Measurements from ENCODE around the gene KLK10.

The KLK10 gene

GRCh38 chr19:50969413-50969760, 50.1 kb downstream of the KLK10 start, which contains the start of gene KLK6:
KLK6 (minus strand) TSS chr19:50969591; CDS start chr19:50968104, 1,487 bp downstream.
- no peak for DNase-seq (ENCODE audit: low spot score)

DNA sequence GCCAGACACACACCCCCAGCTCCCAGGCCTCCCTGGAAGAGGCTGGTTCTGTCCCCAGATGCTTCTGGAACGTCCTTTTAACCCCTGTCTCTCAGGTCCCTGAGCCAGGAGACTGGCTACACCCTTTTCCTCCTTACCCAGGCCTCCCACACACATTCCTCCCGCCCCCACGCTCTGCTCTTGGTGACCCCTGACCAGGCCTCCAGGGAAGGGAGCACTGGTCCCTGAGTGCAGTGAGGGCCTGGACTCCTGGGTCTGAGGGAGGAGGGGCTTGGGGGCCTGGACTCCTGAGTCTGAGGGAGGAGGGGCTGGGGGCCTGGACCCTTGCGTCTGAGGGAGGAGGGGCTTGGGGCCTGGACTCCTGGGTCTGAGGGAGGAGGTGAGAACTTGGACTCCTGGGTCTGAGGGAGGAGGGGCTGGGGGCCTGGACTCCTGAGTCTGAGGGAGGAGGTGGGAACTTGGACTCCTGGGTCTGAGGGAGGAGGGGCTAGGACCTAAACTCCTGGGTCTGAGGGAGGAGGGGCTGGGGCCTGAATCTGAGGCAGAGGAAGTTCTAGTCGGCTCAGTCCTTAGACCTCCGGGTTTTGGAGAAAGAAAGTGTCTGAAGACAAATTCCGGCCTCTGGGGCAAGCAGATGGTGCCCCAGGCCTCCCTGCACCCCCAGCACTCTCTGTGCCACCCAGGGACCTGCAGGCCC, 50.6 kb downstream of the KLK10 start:
- no peak for DNase-seq (ENCODE audit: low spot score)

- DNase-seq (ENCODE audit: low spot score): no peak
Observed at GRCh38 chr19:50967929-50968715, 51.4 kb downstream of the KLK10 start.

GRCh38 chr19:50964266-50964665, 55.2 kb downstream of the KLK10 start:
- DNase-seq (ENCODE audit: low spot score): no peak

- no peak for DNase-seq (ENCODE audit: low spot score)
Observed at GRCh38 chr19:50963381-50963780, 56.1 kb downstream of the KLK10 start.
